ENCODE measurements around the gene AMMECR1.

DNA sequence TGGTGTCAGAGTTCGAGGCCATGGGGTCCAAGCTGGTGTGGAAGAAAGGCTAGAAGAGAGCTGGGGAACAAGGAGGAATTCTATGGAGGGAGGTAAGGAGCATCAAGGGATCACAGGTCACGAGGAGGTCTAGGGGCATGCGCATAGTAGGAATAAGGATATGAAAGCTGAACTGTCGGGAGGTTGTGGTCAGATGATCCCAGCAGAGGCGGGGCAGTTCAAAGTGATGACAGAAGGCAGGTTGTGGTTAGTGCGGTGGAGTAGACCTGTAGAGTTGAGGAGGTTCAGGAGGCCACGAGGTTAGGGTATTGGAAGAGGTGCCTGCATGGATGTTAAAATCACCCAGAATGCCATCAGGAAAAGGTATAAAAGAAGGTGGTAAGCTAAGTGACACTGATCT, 158.7 kb downstream of the AMMECR1 start:
- TF ChIP-seq POLR2AphosphoS5 (IDR thresholded peaks at IDR 0.05): no peak
- TF ChIP-seq, protein P1, sequence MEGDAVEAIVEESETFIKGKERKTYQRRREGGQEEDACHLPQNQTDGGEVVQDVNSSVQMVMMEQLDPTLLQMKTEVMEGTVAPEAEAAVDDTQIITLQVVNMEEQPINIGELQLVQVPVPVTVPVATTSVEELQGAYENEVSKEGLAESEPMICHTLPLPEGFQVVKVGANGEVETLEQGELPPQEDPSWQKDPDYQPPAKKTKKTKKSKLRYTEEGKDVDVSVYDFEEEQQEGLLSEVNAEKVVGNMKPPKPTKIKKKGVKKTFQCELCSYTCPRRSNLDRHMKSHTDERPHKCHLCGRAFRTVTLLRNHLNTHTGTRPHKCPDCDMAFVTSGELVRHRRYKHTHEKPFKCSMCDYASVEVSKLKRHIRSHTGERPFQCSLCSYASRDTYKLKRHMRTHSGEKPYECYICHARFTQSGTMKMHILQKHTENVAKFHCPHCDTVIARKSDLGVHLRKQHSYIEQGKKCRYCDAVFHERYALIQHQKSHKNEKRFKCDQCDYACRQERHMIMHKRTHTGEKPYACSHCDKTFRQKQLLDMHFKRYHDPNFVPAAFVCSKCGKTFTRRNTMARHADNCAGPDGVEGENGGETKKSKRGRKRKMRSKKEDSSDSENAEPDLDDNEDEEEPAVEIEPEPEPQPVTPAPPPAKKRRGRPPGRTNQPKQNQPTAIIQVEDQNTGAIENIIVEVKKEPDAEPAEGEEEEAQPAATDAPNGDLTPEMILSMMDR (IDR thresholded peaks at IDR 0.05): no peak
- TF ChIP-seq POLR2A (IDR thresholded peaks at IDR 0.05): no peak
